Suprapubic skin (tissue), 4 donors: ENCODE measurements around the gene MDGA2. TPM values are rescaled to one million over a fixed set of nuclear protein-coding genes. Genes with fewer than 3 reads are reported as not detected.
"Not testable (repeated sequence)": the region's sequence is repeated elsewhere in the genome, so short reads cannot be mapped to it uniquely, and the experiment has no call there.

Experiments used
- DNase-seq, 2 donors: peaks; one replicate each; pipeline ENCODE4 v3.0.0-alpha.2; 2019; ENCODE audit warnings: low spot score in 2 of 2
- H3K27ac ChIP-seq: fragments of 200-600 bp; sonication (generic); one replicate; pipeline ENCODE4 v1.5.1; 2019
- H3K27me3 ChIP-seq: fragments of 200-600 bp; sonication (generic); one replicate; pipeline ENCODE4 v1.5.1; 2019
- H3K36me3 ChIP-seq: fragments of 200-600 bp; sonication (generic); one replicate; pipeline ENCODE4 v1.5.1; 2019
- H3K4me1 ChIP-seq: fragments of 200-600 bp; sonication (generic); one replicate; pipeline ENCODE4 v1.5.1; 2019
- H3K4me3 ChIP-seq: fragments of 200-600 bp; sonication (generic); one replicate; pipeline ENCODE4 v1.5.1; 2019; ENCODE audit warnings: mild to moderate bottlenecking
- H3K9me3 ChIP-seq: fragments of 200-600 bp; sonication (generic); one replicate; pipeline ENCODE4 v1.5.1; 2019
- EP300 ChIP-seq: sonication (generic); formaldehyde crosslinking; IDR thresholded peaks from one replicate; pipeline ENCODE4 v1.6.1; 2017; ENCODE audit warnings: antibody characterized with exemption
- POLR2A ChIP-seq, 2 donors: fragments of 450-650 bp; IDR thresholded peaks; one replicate each; pipeline ENCODE4 v1.6.1; 2017; ENCODE audit warnings: antibody characterized with exemption in 2 of 2, mild to moderate bottlenecking in 2 of 2, moderate library complexity in 2 of 2
- POLR2AphosphoS5 ChIP-seq, 3 donors: sonication (generic); formaldehyde crosslinking; IDR thresholded peaks; one replicate each; pipeline ENCODE4 v1.6.1; 2017; ENCODE audit warnings: antibody characterized with exemption in 3 of 3
- WGBS: methylation state at CpG from one replicate; pipeline ENCODE4 v1.1.5; 2018; 5-methylcytosine and 5-hydroxymethylcytosine counted together
- total RNA-seq, 4 donors: library from RNA; depleted of rRNA; stranded (reverse); fragments of >200 nt; gene quantifications; one replicate each; pipeline ENCODE4 v1.1.0, GENCODE V29; 2016
- TF ChIP-seq, protein P1 (sequence below), 2 donors: fragments of 200-600 bp in 1 of 2; fragments of 450-650 bp in 1 of 2; sonication (generic) in 1 of 2; IDR thresholded peaks; one replicate each; pipeline ENCODE4 v1.5.1; 2016 to 2019; ENCODE audit warnings: antibody characterized with exemption in 2 of 2, mild to moderate bottlenecking in 1 of 2, moderate library complexity in 1 of 2

Gene MDGA2
- total RNA-seq, 4 donors from 2014 or later = 0.16 to 1.5 (median 0.99) TPM; not detected in 1

DNA sequence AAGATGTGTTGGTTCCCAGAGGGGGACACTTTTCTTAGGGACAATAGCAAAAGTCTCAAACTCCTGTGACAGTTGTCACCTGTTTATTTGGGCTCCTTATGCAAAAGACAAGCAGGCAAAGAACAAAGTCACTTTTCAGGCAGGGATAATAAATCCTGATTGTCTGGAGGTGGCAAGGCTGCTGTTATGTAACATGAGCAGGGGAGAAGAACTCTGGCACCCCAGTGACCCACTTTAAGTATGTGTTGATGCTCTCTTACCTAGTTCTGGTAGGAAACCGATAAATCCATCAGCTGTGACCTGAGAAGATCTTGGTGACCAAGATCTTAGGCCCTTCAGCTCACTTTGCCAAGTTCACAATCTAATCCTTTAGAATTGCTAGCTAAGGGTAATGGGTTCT lies 17.4 kb downstream of the MDGA2 start:
- no peak for DNase-seq
- Histone ChIP-seq H3K27ac (no peak overlapping the region), H3K27me3 (no peaks in the 10 kb centered on the region), H3K4me3 (no peak overlapping the region), H3K4me1 (no peaks in the 10 kb centered on the region), H3K9me3 (no peaks in the 10 kb centered on the region), H3K36me3 (no peaks in the 10 kb centered on the region)
- WGBS = 73% methylated on average over 1 of the region's 1 CpG
- TF ChIP-seq POLR2AphosphoS5 (IDR thresholded peaks at IDR 0.05) (no peak), EP300 (no peak), POLR2A (IDR thresholded peaks at IDR 0.05) (no peak)
- TF ChIP-seq, protein P1, sequence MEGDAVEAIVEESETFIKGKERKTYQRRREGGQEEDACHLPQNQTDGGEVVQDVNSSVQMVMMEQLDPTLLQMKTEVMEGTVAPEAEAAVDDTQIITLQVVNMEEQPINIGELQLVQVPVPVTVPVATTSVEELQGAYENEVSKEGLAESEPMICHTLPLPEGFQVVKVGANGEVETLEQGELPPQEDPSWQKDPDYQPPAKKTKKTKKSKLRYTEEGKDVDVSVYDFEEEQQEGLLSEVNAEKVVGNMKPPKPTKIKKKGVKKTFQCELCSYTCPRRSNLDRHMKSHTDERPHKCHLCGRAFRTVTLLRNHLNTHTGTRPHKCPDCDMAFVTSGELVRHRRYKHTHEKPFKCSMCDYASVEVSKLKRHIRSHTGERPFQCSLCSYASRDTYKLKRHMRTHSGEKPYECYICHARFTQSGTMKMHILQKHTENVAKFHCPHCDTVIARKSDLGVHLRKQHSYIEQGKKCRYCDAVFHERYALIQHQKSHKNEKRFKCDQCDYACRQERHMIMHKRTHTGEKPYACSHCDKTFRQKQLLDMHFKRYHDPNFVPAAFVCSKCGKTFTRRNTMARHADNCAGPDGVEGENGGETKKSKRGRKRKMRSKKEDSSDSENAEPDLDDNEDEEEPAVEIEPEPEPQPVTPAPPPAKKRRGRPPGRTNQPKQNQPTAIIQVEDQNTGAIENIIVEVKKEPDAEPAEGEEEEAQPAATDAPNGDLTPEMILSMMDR (IDR thresholded peaks at IDR 0.05) = no peak

DNA sequence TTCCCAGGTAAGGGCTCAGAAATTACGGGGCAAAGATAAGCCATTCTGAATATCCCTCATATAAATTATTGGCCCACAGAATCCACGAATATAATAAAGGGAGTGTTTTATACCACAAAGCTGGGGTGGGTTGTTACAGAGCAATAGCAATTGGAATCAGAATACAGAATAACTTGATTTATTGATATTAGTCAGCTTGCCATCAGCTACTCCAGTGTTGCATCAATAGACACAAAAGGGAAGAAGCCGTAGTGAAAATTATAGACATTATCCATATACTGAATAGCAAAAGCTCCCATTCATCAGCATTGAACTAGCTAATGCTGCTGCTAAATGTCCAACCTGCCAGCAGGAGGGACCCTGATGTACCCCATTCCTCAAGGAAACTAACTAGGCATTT lies 18.3 kb downstream of the MDGA2 start:
- TF ChIP-seq EP300 (no peak), POLR2A (IDR thresholded peaks at IDR 0.05) (no peak), POLR2AphosphoS5 (IDR thresholded peaks at IDR 0.05) (no peak)
- TF ChIP-seq, protein P1 (IDR thresholded peaks at IDR 0.05) = no peak
- Histone ChIP-seq H3K27me3 (no peaks in the 10 kb centered on the region), H3K36me3 (no peaks in the 10 kb centered on the region), H3K4me1 (no peaks in the 10 kb centered on the region), H3K27ac (no peak overlapping the region), H3K4me3 (no peak overlapping the region), H3K9me3 (no peaks in the 10 kb centered on the region)
- 89% methylated on average over 3 of the region's 3 CpGs for WGBS
- no peak for DNase-seq

DNA sequence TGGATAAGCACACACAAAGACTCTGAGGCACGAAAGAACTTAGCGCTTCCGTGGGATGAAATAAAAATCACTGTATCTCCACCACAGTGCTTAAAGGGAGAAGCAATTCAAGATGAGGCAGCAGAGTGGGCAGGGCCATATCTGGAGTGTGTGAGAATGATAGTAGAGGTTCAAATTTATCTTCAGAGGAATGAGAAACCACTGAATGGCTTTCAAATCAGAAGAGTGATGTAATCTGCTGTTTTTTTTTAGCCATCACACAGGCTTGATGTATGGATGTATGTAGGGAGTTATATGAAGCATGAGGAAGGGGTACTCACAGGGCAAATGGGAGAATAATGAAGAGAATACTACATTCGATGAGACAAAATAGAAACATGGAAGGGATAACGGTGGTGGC lies 24.1 kb downstream of the MDGA2 start:
- no peaks in the 10 kb centered on the region for H3K9me3 ChIP-seq
- H3K4me1 ChIP-seq = no peaks in the 10 kb centered on the region
- no peak overlapping the region for H3K4me3 ChIP-seq
- H3K36me3 ChIP-seq = no peaks in the 10 kb centered on the region
- no peaks in the 10 kb centered on the region for H3K27me3 ChIP-seq
- DNase-seq = no peak
- TF ChIP-seq, protein P1 (IDR thresholded peaks at IDR 0.05) = no peak
- TF ChIP-seq POLR2A (IDR thresholded peaks at IDR 0.05) (no peak), EP300 (no peak), POLR2AphosphoS5 (IDR thresholded peaks at IDR 0.05) (no peak)
- WGBS = 89% methylated on average over 5 of the region's 5 CpGs
- no peak overlapping the region for H3K27ac ChIP-seq

DNA sequence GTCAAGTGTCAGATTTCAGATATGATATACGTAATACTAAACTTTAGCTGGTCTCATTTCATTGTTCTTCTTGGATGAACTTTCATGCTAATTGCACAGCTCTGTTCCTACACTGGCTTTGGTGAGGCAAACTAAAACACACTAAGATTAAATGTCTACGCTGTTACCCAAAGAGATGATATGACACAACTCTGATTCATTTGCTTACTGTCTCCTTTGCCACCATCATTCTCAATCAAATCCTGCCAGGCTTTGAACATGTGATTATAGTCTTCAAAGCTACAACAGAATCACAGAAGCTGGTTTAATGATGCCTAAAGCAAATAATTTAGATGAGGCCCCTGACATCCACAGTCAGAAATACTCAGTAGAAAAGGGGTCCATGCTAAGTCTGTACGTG lies 37.7 kb downstream of the MDGA2 start:
- H3K4me3 ChIP-seq = no peak overlapping the region
- H3K9me3 ChIP-seq = no peaks in the 10 kb centered on the region
- DNase-seq = no peak
- WGBS = 78% methylated on average over 3 of the region's 3 CpGs
- H3K27me3 ChIP-seq = no peaks in the 10 kb centered on the region
- no peak overlapping the region for H3K27ac ChIP-seq
- H3K36me3 ChIP-seq = no peaks in the 10 kb centered on the region
- no peaks in the 10 kb centered on the region for H3K4me1 ChIP-seq
- TF ChIP-seq, protein P1 (IDR thresholded peaks at IDR 0.05) = no peak
- no peak for TF ChIP-seq POLR2AphosphoS5 (IDR thresholded peaks at IDR 0.05)
- no peak for TF ChIP-seq EP300
- no peak for TF ChIP-seq POLR2A (IDR thresholded peaks at IDR 0.05)

DNA sequence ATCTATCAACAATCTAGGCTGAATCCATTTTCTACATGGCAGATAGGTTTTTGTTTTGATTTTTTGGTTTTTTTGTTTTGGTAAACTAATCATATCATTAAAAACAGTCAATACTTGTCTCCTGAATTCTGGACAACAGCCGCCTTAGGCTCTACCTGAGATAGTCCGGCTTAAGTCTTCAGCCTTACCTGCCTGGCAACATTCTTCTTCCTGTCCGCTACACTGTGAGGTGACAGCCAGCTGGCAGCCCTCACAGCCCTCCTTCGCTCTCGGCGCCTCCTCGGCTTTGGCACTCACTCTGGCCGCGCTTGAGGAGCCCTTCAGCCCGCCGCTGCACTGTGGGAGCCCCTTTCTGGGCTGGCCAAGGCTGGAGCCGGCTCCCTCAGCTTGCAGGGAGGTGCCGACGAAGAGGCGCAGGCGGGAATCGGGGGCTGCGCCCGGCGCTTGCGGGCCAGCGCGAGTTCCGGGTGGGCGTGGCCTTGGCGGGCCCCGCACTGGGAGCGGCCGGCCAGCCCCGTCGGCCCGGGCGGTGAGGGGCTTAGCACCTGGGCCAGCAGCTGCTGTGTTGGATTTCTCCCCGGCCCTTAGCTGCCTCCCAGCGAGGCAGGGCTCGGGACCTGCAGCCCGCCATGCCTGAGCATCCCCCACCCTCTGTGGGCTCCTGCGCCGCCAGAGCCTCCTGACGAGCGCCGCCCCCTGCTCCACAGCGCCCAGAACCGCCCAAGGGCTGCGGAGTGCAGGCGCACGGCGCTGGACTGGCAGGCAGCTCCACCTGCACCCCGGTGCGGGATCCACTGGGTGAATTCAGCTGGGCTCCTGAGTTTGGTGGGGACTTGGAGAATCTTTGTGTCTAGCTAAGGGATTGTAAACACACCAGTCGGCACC lies 49.0 kb downstream of the MDGA2 start:
- TF ChIP-seq POLR2A (IDR thresholded peaks at IDR 0.05) (no peak), POLR2AphosphoS5 (IDR thresholded peaks at IDR 0.05) (no peak), EP300 (no peak)
- TF ChIP-seq, protein P1 (IDR thresholded peaks at IDR 0.05) = no peak
- Histone ChIP-seq H3K4me3 (no peak overlapping the region), H3K9me3 (no peaks in the 10 kb centered on the region), H3K36me3 (no peaks in the 10 kb centered on the region), H3K27me3 (no peaks in the 10 kb centered on the region), H3K4me1 (no peaks in the 10 kb centered on the region), H3K27ac (no peak overlapping the region)
- DNase-seq = no peak
- 97% methylated on average over 26 of the region's 51 CpGs for WGBS

DNA sequence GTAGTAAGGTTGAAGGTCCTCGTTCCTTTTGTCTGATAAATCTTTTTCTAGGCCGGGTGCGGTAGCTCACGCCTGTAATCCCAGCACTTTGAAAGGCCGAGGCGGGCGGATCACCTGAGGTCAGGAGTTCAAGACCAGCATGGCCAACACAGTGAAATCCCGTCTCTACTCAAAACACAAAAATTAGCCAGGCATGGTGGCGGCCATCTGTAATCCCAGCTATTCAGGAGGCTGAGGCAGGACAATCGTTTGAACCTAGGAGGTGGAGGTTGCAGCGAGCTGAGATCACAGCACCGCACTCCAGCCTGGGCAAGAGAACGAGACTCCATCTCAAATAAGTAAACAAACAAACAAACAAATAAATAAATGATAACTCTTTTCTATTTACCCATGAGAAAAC lies 51.3 kb downstream of the MDGA2 start:
- not testable (repeated sequence) for H3K4me1 ChIP-seq, H3K27ac ChIP-seq
- WGBS = 96% methylated on average over 13 of the region's 13 CpGs

More for the DNA sequence above, 51.3 kb downstream of the MDGA2 start:
- not testable (repeated sequence) for H3K36me3 ChIP-seq, H3K4me3 ChIP-seq, H3K9me3 ChIP-seq, H3K27me3 ChIP-seq, DNase-seq
